ENCODE data around the gene PPP1R37. TPM values are rescaled to one million over a fixed set of nuclear protein-coding genes. Genes with fewer than 3 reads are reported as not detected.

PPP1R37 gene
- total and polyA plus RNA-seq, 2 experiments from 2014 or later, result 11.8 to 51.8 TPM

- DNase-seq (ENCODE audit: low read depth in 1 of 2, low spot score in 1 of 2), result no peak
- H3K9me3 ChIP-seq (ENCODE audit: low read depth), result no peaks in the 10 kb centered on the region
- H3K4me1 ChIP-seq (ENCODE audit: low read depth), result peaks cover 9% of the 10 kb centered on the region
- no peaks in the 10 kb centered on the region for H3K36me3 ChIP-seq
- no peak overlapping the region for H3K27ac ChIP-seq
- TF ChIP-seq CTCF (IDR thresholded peaks at IDR 0.05; ENCODE audit: low read depth, low read length), result no peak
- no peaks in the 10 kb centered on the region for H3K27me3 ChIP-seq
- no peak overlapping the region for H3K4me3 ChIP-seq
Measured at GRCh38 chr19:45121827-45122345, 28.9 kb downstream of the PPP1R37 start.

GRCh38 chr19:45122832-45123231, 29.9 kb downstream of the PPP1R37 start:
- no peak for DNase-seq (ENCODE audit: low read depth in 1 of 2, low spot score in 1 of 2)
- Histone ChIP-seq H3K27me3 (no peaks in the 10 kb centered on the region), H3K27ac (no peak overlapping the region), H3K4me1 (ENCODE audit: low read depth) (no peaks in the 10 kb centered on the region), H3K36me3 (no peaks in the 10 kb centered on the region), H3K4me3 (no peak overlapping the region), H3K9me3 (ENCODE audit: low read depth) (no peaks in the 10 kb centered on the region)
- TF ChIP-seq CTCF (IDR thresholded peaks at IDR 0.05; ENCODE audit: low read depth, low read length), result no peak

- Histone ChIP-seq H3K27ac (no peak overlapping the region), H3K4me1 (ENCODE audit: low read depth) (no peaks in the 10 kb centered on the region), H3K27me3 (no peaks in the 10 kb centered on the region), H3K36me3 (no peaks in the 10 kb centered on the region), H3K4me3 (no peak overlapping the region), H3K9me3 (ENCODE audit: low read depth) (no peaks in the 10 kb centered on the region)
- DNase-seq (ENCODE audit: low read depth in 1 of 2, low spot score in 1 of 2), result no peak
- TF ChIP-seq CTCF (IDR thresholded peaks at IDR 0.05; ENCODE audit: low read depth, low read length), result no peak
Measured at GRCh38 chr19:45123440-45123850, 30.5 kb downstream of the PPP1R37 start.

- TF ChIP-seq CTCF (IDR thresholded peaks at IDR 0.05; ENCODE audit: low read depth, low read length), result no peak
- H3K9me3 ChIP-seq (ENCODE audit: low read depth), result no peaks in the 10 kb centered on the region
- H3K4me3 ChIP-seq, result no peak overlapping the region
- H3K36me3 ChIP-seq, result no peaks in the 10 kb centered on the region
- no peaks in the 10 kb centered on the region for H3K27me3 ChIP-seq
- DNase-seq (ENCODE audit: low read depth in 1 of 2, low spot score in 1 of 2), result no peak
- no peak overlapping the region for H3K27ac ChIP-seq
- H3K4me1 ChIP-seq (ENCODE audit: low read depth), result no peaks in the 10 kb centered on the region
Measured at GRCh38 chr19:45124021-45124420, 31.0 kb downstream of the PPP1R37 start.

- no peak overlapping the region for H3K27ac ChIP-seq
- no peaks in the 10 kb centered on the region for H3K4me1 ChIP-seq (ENCODE audit: low read depth)
- H3K27me3 ChIP-seq, result no peaks in the 10 kb centered on the region
- H3K4me3 ChIP-seq, result no peak overlapping the region
- TF ChIP-seq CTCF (IDR thresholded peaks at IDR 0.05; ENCODE audit: low read depth, low read length), result no peak
- H3K9me3 ChIP-seq (ENCODE audit: low read depth), result no peaks in the 10 kb centered on the region
- DNase-seq (ENCODE audit: low read depth in 1 of 2, low spot score in 1 of 2), result no peak
- H3K36me3 ChIP-seq, result no peaks in the 10 kb centered on the region
Measured at GRCh38 chr19:45125360-45125759, 32.4 kb downstream of the PPP1R37 start.

All from cardiac muscle cell (in vitro differentiated cells and primary cell).